Measurements from ENCODE around the gene CDK14.
"Not testable (repeated sequence)": the region's sequence is repeated elsewhere in the genome, so short reads cannot be mapped to it uniquely, and the experiment has no call there.

CDK14 gene

DNA sequence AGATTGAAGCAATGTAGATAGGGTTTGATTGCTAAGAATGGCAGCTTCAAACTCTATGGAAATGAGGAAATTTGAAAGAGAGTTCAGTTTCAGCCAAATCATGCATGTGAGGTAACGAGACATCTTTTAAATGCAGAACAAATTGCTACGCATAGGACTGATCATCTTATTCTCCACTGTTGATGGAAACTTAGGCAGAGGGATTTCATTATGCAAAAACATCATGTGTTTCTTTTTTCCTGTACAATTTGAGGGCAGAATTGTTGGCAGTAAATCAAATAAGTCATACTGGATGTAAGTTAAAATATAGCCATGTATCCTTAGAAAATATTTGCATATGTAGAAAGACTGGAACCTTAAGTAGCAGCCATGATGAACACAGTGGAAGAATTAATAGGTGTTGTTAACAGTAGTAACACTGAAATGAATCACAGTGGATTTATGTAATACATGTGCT is 327.4 kb downstream of the CDK14 start:
- DNase-seq, result no peak

DNA sequence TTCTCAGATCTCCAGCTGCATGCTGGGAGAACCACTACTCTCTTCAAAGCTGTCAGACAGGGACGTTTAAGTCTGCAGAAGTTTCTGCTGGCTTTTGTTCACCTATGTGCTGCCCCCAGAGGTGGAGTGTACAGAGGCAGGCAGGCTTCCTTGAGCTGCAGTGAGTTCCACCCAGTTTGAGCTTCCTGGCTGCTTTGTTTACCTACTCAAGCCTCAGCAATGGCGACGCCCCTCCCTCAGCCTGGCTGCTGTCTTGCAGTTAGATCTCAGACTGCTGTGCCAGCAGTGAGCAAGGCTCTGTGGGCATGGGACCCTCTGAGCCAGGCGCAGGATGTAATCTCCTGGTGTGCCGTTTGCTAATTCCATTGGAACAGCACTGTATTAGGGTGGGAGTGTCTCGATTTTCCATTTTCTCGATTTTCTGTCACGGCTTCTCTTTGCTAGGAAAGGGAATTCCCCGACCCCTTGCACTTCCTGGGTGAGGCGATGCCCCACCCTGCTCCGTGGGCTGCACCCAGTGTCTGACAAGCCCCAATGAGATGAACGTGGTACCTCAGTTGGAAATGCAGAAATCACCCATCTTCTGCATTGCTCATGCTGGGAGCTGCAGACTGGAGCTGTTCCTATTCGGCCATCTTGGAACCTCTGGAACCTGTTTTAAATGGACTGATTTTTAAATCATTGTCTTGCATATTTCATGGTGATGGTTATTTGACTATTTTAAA is 332.7 kb downstream of the CDK14 start:
- DNase-seq, result not testable (repeated sequence)

DNA sequence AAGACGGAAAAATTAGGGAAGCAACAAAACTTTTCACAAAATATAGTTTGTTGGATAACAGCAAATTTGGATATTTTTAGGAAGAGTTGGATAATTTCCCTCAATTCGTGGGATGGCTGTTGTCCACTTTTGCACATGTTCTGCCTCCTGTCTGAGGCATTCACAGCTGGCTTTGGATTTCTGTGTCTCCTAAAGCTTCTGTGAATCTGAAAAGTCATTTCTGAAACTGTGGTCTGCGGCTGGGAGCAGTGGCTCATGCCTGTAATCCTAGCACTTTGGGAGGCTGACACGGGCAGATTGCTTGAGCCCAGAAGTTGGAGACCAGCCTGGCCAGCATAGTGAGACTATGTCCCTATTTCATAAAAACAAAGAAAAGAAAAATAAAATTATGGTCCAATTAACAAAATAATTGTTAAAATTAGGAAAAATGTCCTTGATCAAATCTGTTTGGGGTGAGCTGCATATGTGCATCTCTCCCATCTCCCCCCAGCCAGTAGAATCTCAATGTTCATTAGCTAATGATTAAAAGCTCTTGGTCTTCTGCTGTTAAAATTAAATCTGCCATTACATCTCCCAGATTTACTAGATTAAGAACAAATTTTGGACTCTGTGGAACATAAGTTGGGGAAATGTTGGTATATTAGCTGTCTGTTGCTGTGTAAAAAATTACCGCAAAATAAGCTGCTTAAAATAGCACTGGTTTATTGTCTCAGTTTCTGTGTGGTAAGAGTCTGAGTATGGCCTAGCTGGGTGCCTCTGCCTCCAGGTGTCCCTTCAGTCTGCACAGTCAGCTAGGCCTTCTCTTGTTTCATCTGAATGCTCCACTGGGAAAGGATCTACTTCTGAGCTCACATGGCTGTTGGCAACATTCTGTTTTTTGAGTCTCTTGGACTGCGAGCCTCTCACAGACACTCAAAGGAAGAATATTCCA is 336.1 kb downstream of the CDK14 start:
- no peak for DNase-seq

DNA sequence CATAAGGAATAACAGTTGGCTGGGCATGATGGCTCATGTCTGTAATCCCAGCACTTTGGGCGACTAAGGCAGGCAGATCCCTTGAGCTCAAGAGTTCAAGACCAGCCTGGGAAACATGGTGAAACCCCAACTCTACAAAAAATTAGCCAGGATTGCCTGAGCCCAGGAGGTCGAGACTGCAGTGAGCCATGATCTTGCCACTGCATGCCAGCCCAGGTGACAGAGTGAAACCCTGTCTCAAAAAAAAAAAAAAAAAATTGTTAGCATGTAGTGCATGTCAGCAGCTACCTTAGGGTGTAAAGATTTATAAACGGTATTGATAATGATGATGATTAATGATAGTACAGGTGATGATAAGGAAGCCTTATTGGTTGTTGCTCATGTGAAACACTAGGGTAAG is 336.9 kb downstream of the CDK14 start:
- DNase-seq, result no peak

DNA sequence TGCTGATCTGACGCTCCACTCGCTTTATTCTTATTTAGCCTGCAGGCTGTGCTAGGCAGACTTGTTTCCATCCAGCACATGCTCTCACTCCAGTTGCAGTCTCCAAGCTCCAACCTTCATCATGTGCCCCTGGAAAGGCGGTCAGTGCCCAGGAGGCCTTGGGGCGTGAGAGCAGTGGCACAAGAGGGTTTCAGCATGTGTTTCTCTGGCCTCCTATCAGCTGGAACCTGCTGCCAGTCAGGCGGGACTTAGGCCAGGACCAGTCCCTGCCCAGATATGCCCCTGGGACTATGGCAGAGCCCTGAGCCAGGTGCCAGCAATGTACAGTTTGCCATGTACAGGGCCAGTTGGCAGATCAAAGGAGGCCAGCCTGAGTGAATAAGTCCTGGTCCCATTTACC is 337.9 kb downstream of the CDK14 start:
- DNase-seq, result no peak

DNA sequence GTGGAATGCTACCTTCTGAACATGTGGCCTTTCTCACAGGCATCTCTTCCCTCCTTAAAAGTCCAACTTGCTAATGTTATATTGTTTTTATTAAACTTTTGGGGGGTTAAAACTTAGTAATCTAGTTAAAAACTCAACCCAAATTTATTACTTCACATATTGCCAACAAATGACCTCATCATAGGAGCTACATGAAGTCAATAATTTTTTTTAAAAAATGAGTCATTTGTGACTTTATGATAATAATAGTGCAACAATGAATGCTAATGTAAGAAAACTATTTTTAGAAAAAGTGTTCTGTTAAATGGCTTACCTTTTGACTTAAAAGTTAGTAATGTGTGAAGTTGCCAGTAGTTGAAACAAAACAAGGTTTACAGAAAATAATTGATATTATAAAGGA is 342.2 kb downstream of the CDK14 start:
- no peak for DNase-seq

DNA sequence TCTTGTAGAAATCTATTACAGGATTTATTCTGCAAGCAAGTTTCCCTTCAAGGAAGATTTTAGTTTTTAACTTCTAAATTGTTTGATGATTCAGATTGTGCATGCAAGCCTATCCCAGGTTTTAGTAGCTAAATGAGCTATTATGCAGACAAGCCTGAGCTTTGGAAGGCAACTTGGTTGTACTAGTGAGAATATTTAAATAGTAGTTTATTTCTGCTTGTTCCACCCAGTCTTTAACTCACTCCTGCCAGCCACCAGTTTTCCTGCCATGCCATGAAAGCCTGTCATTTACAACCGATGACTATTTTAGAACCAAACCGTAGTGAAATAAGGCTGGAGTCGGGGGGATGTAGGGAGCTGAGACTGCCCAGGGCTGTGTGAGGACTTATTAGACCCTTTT is 343.5 kb downstream of the CDK14 start:
- no peak for DNase-seq

DNA sequence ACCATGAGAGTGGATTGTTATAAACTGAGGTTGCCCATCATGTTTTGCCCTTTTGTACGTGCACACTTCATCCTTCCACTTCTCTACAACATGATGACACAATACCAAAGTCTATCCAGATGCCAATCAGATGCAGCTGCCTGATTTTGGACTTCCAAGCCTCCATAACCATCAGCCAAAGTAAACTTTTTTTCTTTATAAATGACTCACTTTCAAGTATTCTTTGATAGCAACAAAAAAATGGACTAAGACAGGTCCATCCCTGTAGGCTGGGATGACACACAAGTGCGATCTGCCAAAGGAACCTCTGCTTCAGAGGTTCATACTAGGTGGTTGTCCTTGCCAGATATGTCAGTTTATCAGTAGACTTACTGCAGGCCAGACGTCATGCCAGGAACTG is 347.9 kb downstream of the CDK14 start:
- no peak for DNase-seq

DNA sequence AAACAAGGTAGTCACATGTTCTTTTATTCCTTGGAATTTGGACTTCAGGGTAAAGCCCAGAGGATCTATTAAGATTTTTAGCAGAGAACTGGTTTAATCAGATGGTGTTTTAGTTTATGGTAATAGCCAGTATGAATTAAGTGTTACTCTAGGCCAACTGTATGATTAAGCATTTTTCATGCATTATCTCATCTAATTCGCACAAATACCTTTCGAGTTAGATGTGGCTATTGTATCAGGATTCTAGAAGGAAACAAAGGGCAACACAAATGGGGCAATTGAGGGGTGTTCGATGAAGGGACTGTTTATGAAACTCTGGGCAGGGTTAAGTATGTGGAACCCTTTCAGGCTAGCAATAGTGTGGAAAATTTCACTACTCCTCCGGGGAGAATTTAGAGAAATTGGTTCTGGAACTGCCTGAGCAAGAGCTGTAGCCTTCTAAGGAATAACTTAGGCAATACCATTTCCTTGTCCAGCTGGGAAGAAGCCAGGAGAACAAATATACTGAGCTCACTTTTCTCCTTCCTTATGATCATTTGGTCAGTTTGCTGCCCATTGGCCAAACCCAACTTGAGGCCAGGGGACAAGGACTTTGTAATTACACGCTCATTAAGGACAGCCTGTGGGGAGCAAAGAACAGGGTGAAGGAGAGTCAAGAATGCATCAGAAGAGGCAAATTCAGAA is 349.1 kb downstream of the CDK14 start:
- no peak for DNase-seq

DNA sequence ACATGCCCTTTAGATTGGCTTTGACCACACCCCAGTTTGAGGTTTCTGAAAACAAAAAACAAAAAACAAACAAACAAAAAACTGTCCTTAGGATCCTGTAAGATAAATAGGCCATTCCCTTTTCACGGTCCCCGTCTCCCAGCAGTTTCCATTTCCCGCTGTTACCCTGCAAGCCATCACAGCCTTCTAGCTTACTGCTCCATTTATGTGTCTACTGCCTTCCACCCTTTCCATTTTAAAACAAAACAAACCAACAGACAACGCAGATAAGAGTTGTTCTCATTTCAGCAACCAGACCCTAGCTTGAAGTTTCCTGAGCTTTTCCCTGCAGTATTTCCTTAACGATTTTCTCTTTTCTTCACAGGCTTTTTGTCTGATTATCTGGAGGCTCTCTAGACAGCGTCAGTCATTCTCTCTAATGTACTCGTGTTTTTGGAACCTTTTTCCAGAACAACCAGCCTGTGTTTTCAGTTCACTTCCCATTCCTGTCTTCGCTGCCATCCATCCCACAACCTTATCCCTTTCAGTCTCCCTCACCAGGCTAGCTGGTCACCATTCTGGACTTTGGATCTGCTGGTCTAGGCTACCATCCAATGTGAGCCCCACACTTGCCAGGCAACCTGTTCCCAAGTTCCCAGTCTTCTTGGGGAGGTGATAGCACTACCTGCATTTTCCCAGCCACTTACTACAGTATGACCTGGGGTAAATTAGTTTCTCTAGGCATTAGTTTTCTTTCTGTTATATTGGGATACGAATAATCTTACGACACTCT is 350.8 kb downstream of the CDK14 start:
- DNase-seq, result no peak

DNA sequence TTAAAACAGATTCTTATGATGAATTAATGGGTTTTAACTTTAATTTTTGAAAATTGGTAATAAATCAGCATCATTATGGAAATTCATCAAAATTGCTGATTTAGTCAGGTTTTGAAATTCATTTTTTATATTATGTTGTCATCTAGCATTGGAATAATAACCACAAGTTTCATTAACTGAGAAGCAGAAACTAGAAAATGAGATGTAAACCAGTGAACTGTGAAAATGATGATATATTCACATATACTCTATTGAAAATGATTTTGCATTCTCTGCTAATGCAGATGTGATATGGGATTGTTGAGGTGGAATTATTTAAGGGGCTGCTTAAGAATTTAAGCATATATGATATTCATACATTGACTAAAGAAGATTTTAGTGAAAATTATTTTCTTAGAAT is 352.0 kb downstream of the CDK14 start:
- DNase-seq, result no peak

DNA sequence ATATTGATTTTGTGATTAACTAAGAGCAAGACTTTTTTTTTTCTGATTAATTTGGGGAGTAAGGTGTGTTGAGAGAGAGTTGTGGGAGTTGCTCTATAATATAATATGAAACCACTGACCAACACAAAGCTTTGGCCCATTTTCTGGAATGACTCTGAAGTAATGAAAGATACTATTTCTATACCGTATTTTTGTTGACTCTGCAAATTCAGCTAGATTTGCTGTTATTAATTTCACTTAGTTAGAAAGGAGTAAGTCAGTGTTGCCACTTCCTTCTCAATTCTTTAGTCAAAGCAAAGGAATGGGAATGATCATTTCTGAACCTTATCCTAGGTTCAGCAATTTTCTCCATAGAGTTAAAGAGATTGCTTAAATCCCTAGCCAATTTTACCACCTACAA is 355.1 kb downstream of the CDK14 start:
- DNase-seq, result no peak

DNA sequence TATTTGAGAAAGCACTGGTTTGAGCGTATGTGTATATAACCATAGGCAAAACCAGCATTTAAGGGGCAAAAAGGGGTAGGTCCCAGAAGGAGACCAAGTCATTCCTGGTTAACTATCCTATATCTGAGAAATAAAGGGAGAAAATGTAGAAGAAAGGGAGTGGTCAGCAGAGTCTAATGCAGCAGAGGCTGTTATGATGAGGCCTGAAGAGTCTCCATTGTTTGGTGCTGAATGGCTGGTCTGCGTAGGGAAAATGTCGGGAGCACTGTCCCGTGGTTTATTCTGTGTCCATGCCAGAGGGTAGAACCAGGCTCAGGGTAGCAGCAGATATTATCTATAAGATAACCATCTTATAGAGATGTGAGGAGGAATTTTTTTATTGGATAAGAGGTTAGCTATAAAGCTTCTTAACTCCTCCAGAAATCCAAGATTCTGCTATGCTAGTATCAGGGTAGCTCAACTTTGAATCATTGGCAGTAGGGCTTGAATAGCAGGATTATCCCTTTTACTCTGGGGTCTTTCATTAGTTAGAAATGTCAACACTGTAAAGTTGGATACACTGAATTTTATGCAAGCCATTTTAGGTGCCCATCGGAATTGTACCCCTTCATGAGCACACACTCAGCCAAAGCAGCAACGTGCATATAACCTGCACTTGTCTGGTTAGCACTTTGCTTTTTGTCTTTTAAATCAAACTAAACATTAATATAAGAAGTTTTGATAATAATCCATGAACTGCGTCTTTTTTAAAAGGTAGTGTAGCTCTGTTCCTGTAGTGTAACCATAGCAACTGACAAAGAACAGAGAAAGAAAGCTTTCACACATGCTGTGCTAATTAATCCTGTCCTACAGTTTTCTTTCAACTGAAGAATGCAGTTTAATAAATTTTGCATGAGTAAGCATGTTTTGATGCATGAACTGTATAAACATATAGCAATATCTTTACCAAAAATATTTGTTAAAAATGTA is 356.1 kb downstream of the CDK14 start:
- peak; percentile 41 for DNase-seq

DNA sequence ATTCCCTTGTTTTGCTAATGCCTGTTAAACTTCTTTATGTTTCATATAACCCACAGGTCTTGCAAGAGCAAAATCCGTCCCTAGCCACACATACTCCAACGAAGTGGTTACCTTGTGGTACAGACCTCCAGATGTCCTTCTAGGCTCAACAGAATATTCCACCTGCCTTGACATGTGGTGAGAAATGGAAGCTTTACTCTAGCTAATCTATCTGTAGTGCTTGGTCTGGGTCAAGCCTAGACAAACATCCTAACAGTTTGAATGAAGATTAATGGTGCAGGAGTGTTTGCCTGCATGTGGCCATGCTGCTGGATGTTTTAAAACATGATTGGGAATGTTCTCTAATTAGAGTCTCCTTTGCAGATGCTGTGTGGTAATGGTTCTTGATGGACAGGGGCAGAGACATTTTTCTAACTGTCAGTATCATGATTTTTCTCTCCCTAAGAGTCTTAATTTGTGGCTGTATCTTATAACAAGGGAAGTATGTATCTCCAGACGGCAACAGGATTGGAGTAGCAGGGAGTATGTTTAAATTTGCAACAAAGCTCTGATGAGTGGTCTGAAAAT is 359.6 kb downstream of the CDK14 start:
- peak; percentile 96 for DNase-seq

DNA sequence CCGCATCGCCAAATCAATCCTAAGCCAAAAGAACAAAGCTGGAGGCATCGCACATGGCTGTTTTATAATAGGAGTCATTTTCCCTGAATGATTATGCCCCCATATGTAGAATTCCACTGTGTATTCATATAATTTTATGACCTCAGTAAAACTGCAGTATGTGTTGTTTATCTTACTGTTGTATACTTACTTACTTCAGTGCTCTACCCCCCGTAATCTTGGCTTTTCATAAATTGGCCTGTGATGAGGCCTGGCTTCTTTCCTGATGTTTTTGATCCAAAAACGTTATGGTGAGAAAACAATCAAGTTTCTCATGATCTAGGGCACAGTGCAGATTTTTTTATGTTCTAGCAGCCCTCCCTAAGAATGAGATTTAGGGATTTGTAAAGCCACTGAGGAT is 361.8 kb downstream of the CDK14 start:
- peak; percentile 37 for DNase-seq

DNA sequence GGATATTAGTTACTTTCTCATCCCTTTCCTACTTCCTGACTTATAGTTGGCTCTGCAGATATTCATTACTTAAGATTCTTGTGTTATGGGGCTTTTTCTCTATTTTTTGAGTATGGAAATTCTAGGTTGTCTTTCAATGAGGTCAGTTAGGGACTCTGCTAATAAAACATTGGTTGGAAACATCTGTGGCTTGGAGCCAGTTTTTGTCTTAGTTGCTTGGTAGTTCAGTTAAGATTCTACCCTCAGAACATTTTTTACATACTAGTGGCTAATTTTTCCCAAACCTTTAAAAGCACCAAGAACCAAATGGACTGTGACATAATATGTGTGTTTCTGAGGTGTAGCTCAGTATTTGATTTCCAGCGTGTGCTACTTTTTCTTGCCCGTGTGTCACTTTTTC is 362.5 kb downstream of the CDK14 start:
- no peak for DNase-seq

DNA sequence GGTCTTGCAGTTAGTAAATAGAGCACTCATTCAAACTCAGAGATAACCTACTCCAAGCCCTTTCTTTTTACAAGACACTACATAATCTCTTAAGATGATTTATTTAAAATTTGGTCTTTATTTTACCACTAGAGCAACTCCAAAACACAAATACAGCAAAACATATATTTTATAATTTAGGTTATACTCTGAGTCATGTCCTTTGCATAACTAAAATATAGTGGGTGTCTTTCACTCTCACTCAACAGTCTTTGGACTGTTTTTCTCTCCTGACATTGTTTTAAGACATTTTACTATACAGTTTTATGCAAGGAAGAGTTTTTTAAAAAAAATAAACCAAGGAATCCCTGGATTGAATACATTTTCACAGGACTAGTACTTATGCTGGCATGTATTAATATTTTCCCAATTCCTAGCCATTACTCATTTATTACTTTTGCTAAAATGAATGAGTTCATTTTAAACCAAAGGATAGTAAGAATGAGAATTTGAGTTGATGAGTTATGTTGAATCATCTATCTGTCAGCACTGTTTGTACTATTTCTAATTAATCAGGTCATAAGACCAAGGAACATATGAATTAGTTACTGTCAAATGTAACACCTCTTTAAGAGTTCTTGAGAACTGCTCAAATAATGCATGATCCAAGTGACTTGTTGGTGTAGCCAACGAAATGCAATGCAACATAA is 365.1 kb downstream of the CDK14 start:
- no peak for DNase-seq

DNA sequence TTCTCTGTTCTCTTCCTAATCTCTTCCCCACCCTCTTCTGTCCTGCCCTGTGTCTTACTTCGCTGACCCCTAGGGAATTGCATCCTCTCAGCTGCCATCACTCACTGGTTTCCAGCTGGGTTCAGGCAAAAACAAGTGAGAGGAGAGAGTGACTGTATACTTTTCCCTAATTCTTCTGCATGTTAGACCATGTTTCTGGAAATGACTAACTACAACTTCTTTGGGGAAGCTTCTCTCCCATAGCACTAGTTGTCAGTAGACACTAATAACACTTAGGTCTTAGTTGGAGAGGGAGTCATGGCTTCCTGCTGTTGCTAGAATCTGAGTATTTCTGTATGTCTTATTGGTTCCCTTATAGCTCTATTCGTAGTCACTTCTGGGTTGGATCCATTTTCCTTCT is 369.1 kb downstream of the CDK14 start:
- DNase-seq, result no peak

DNA sequence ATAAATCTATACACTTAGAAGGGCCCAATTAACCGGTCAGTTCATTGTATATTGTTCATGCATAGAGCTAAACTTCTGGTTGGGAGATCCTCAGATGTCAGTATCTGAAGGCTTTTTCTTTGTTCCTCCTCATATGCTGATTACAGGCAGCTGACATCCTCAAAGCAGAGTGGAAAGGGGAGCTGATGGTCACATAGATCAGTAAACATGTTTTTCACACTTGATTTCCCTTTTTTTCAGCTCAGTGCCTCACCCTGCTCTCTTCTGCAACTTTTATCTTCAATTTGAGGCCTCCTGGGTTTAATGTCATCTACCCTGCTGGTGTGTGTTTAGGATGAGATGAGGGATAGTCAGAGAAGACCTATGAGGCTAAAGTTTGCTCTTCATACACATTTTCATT is 370.2 kb downstream of the CDK14 start:
- DNase-seq, result no peak

DNA sequence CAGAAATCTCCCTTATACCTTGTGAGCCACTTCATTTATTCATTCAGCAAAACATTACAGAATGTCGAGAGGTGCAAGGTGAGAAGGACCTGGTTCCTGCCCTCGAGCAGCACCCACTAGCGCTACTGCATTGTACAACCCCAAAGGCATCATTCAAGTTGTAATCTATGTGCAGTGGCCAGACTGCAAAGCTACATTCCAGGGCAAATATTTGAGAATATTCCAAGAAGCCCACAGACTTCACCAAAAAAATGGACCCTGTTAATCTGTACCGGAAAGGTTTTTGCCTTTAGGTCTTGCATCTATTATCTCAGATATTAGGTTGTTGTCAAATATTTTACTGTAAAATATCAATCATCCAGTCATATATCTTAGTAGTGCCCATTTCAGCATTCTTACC is 372.8 kb downstream of the CDK14 start:
- no peak for DNase-seq

Measured in NCI-H2081 treated with DMSO at 0.1 percent for 48 hours (cell line).